Measurements from ENCODE around the gene INCENP. TPM values are rescaled to one million over a fixed set of nuclear protein-coding genes. Genes with fewer than 3 reads are reported as not detected.

INCENP gene
- total and polyA plus RNA-seq, 2 of the 13 experiments (the other 11 are each of a cell fraction or from before 2014, with no cell fraction given) = 14.1 to 37.3 TPM

- Histone ChIP-seq H3K4me1 (ENCODE audit: insufficient read depth, low read length) (peaks cover 6% of the 10 kb centered on the region; the same call in 1 of the 2 replicates), H3K27ac (ENCODE audit: extremely low read length, insufficient read depth, low read length) (no peak overlapping the region), H3K36me3 (replicated peaks in 1 of 2; ENCODE audit: control insufficient read depth in 1 of 2, insufficient read depth in 2 of 2, low read length in 2 of 2) (no peaks in the 10 kb centered on the region), H3K79me2 (ENCODE audit: insufficient read depth, low read length) (no peaks in the 10 kb centered on the region), H3K4me3 (replicated peaks in 1 of 3; ENCODE audit: insufficient read depth in 1 of 3, low read depth in 2 of 3, low read length in 3 of 3) (no peak overlapping the region), H2AFZ (ENCODE audit: low read length) (no peak overlapping the region), H3K27me3 (ENCODE audit: control insufficient read depth in 1 of 2, insufficient read depth in 2 of 2, low read length in 2 of 2) (no peaks in the 10 kb centered on the region; a peak in 2 of 5 replicates), H4K20me1 (ENCODE audit: insufficient read depth, low read length) (no peaks in the 10 kb centered on the region), H3K9me3 (ENCODE audit: low read length) (no peaks in the 10 kb centered on the region), H3K4me2 (ENCODE audit: low read depth, low read length) (no peak overlapping the region), H3K9ac (ENCODE audit: insufficient read depth, low read depth, low read length) (no peak overlapping the region)
- TF ChIP-seq ZHX2 (IDR thresholded peaks at IDR 0.05; ENCODE audit: low read depth) = no peak
- no peak for TF ChIP-seq ZHX2 (CRISPR knock-in tag; IDR thresholded peaks at IDR 0.05; ENCODE audit: borderline replicate concordance)
- no peak for TF ChIP-seq CBX2 (IDR thresholded peaks at IDR 0.05; ENCODE audit: low read depth, low read length)
- TF ChIP-seq CBX2 (CRISPR knock-in tag; IDR thresholded peaks at IDR 0.05; ENCODE audit: low read depth) = no peak
- TF ChIP-seq ATF3 (CRISPR knock-in tag; IDR thresholded peaks at IDR 0.05) = no peak
- no peak for TF ChIP-seq NCOA1 (CRISPR knock-in tag; IDR thresholded peaks at IDR 0.05)
- no peak for TF ChIP-seq ZNF530 (CRISPR knock-in tag; IDR thresholded peaks at IDR 0.05; ENCODE audit: low read depth)
- TF ChIP-seq ZNF674 (CRISPR knock-in tag; IDR thresholded peaks at IDR 0.05; ENCODE audit: low read depth) = no peak
- TF ChIP-seq ZSCAN29 (CRISPR knock-in tag; conservative IDR thresholded peaks at IDR 0.05) = no peak
- TF ChIP-seq ELF3 (CRISPR knock-in tag; IDR thresholded peaks at IDR 0.05) = no peak
- TF ChIP-seq ZNF749 (CRISPR knock-in tag; IDR thresholded peaks at IDR 0.05; ENCODE audit: borderline replicate concordance) = no peak
- TF ChIP-seq TBX3 (IDR thresholded peaks at IDR 0.05; ENCODE audit: borderline replicate concordance) = no peak
- no peak for TF ChIP-seq ZNF280B (CRISPR knock-in tag; IDR thresholded peaks at IDR 0.05; ENCODE audit: borderline replicate concordance)
- intact Hi-C loops (cut with micrococcal nuclease; ENCODE audit: unreplicated experiment) = no loop called here
- WGBS (ENCODE audit: low lambda C conversion rate) = 61% methylated on average over 3 of the region's 3 CpGs
- BruUV-seq (replicated peaks) = no TSS peak
- in situ Hi-C loops (cut with HindIII; ENCODE audit: extremely low pct_ligation_motif_present, low pct_unique_long_range_greater_than_20kb) = no loop called here
- FAIRE-seq (no peak), ATAC-seq (no peak), DNase-seq (ENCODE audit: low spot score) (no peak)
- ChIA-PET CTCF (ENCODE audit: low intra/inter-chr PET ratio, low total read pairs) (no interaction called here), POLR2A (no interaction called here)
Measured at GRCh38 chr11:62077132-62077531, 46.7 kb upstream of the INCENP start.

Measured in HepG2 (cell line).